ENCODE data around the gene STT3A. TPM values are rescaled to one million over a fixed set of nuclear protein-coding genes. Genes with fewer than 3 reads are reported as not detected.

STT3A gene
- total and polyA plus RNA-seq, 2 of the 13 experiments (the other 11 are each of a cell fraction or from before 2014, with no cell fraction given): 229 to 319 TPM

DNA sequence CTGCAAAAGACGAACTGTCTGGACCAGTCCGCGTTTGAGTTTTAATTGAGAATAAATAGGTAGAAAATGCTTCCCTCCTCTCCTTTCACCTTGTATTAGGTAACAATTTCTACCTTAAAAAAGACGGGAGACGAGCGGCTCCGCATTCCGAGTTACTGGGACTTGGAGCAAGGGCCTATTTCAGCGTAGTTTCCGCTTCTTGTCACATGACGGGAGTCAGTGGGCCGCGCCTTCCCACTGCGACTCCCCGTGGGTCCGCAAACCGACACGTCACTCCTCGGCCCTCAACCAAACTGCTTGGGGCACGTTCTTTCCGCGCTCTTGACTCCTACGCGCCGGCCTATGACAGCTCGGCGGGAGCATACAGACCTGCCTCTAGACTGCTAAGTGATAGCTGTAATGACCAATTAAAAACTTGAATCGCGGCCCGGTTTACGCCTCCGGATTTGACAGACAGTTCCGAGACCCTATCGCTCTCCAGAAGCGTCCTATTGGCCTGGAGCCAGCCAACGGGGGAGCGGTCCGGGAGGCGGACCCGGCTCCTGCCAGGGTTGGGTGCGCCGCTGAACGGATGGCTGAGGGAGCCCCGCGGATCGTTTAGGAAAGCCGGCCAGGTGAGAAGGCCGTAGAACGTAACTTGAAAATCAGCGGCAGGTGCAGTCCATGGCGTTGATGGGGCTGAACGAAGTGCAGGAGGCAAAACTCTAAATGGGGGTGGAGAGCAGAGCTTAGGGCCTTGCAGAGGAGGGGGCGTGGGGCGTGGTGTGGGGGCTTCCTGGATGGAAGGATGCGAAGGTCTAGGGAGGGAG, at the start of gene STT3A (continued):
- TF ChIP-seq, protein P1, sequence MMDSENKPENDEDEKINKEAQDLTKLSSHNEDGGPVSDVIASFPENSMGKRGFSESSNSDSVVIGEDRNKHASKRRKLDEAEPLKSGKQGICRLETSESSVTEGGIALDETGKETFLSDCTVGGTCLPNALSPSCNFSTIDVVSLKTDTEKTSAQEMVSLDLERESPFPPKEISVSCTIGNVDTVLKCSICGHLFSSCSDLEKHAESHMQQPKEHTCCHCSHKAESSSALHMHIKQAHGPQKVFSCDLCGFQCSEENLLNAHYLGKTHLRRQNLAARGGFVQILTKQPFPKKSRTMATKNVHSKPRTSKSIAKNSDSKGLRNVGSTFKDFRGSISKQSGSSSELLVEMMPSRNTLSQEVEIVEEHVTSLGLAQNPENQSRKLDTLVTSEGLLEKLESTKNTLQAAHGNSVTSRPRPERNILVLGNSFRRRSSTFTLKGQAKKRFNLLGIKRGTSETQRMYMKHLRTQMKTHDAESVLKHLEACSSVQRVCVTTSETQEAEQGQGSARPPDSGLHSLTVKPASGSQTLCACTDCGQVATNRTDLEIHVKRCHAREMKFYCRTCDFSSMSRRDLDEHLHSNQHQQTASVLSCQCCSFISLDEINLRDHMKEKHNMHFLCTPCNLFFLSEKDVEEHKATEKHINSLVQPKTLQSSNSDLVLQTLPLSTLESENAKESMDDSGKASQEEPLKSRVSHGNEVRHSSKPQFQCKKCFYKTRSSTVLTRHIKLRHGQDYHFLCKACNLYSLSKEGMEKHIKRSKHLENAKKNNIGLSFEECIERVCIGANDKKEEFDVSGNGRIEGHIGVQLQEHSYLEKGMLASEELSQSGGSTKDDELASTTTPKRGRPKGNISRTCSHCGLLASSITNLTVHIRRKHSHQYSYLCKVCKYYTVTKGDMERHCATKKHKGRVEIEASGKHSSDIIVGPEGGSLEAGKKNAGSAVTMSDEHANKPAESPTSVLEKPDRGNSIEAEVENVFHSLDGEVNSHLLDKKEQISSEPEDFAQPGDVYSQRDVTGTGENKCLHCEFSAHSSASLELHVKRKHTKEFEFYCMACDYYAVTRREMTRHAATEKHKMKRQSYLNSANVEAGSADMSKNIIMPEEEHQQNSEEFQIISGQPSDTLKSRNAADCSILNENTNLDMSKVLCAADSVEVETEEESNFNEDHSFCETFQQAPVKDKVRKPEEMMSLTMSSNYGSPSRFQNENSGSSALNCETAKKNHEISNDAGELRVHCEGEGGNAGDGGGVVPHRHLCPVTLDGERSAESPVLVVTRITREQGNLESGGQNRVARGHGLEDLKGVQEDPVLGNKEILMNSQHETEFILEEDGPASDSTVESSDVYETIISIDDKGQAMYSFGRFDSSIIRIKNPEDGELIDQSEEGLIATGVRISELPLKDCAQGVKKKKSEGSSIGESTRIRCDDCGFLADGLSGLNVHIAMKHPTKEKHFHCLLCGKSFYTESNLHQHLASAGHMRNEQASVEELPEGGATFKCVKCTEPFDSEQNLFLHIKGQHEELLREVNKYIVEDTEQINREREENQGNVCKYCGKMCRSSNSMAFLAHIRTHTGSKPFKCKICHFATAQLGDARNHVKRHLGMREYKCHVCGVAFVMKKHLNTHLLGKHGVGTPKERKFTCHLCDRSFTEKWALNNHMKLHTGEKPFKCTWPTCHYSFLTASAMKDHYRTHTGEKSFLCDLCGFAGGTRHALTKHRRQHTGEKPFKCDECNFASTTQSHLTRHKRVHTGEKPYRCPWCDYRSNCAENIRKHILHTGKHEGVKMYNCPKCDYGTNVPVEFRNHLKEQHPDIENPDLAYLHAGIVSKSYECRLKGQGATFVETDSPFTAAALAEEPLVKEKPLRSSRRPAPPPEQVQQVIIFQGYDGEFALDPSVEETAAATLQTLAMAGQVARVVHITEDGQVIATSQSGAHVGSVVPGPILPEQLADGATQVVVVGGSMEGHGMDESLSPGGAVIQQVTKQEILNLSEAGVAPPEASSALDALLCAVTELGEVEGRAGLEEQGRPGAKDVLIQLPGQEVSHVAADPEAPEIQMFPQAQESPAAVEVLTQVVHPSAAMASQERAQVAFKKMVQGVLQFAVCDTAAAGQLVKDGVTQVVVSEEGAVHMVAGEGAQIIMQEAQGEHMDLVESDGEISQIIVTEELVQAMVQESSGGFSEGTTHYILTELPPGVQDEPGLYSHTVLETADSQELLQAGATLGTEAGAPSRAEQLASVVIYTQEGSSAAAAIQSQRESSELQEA (CRISPR knock-in tag; IDR thresholded peaks at IDR 0.05; ENCODE audit: not compliant biosample characterization): no peak
- TF ChIP-seq, protein P2, sequence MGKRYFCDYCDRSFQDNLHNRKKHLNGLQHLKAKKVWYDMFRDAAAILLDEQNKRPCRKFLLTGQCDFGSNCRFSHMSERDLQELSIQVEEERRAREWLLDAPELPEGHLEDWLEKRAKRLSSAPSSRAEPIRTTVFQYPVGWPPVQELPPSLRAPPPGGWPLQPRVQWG (CRISPR knock-in tag; IDR thresholded peaks at IDR 0.05; ENCODE audit: borderline replicate concordance, low read depth): no peak
- no peak for TF ChIP-seq NFE2L2 (IDR thresholded peaks at IDR 0.05; ENCODE audit: low read length)
- no peak for TF ChIP-seq ZNF510 (CRISPR knock-in tag; IDR thresholded peaks at IDR 0.05; ENCODE audit: low read depth)
- no peak for TF ChIP-seq ZNF235 (CRISPR knock-in tag; IDR thresholded peaks at IDR 0.05; ENCODE audit: borderline replicate concordance)
- no peak for TF ChIP-seq ZNF616 (CRISPR knock-in tag; IDR thresholded peaks at IDR 0.05; ENCODE audit: low read depth)
- TF ChIP-seq ZZZ3 (CRISPR knock-in tag; IDR thresholded peaks at IDR 0.05; ENCODE audit: borderline replicate concordance): peak; percentile 39; the same call in 1 of the 2 replicates
- TF ChIP-seq ZKSCAN1 (IDR thresholded peaks at IDR 0.05; ENCODE audit: low read length): 0 out of 2 replicates have a peak, but pooled peaks have one; percentile 19
- no peak for TF ChIP-seq ZNF619 (CRISPR knock-in tag; IDR thresholded peaks at IDR 0.05)
- peak; percentile 98 for TF ChIP-seq XBP1 (CRISPR knock-in tag; IDR thresholded peaks at IDR 0.05)
- no peak for TF ChIP-seq ZNF264 (CRISPR knock-in tag; IDR thresholded peaks at IDR 0.05)
- peak; percentile 79; the same call in 1 of the 3 replicates for TF ChIP-seq MXI1 (IDR thresholded peaks at IDR 0.05; ENCODE audit: borderline replicate concordance, low read depth, low read length)
- TF ChIP-seq, protein P3, sequence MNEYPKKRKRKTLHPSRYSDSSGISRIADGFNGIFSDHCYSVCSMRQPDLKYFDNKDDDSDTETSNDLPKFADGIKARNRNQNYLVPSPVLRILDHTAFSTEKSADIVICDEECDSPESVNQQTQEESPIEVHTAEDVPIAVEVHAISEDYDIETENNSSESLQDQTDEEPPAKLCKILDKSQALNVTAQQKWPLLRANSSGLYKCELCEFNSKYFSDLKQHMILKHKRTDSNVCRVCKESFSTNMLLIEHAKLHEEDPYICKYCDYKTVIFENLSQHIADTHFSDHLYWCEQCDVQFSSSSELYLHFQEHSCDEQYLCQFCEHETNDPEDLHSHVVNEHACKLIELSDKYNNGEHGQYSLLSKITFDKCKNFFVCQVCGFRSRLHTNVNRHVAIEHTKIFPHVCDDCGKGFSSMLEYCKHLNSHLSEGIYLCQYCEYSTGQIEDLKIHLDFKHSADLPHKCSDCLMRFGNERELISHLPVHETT (CRISPR knock-in tag; conservative IDR thresholded peaks at IDR 0.05): no peak
- TF ChIP-seq SUZ12 (IDR thresholded peaks at IDR 0.05; ENCODE audit: low read depth, low read length): no peak
- TF ChIP-seq KDM6A (CRISPR knock-in tag; IDR thresholded peaks at IDR 0.05; ENCODE audit: low read depth): no peak
- no peak for TF ChIP-seq RORA (CRISPR knock-in tag; IDR thresholded peaks at IDR 0.05)
- TF ChIP-seq ZNF569 (CRISPR knock-in tag; IDR thresholded peaks at IDR 0.05; ENCODE audit: borderline replicate concordance): no peak
- TF ChIP-seq RFX3 (CRISPR knock-in tag; IDR thresholded peaks at IDR 0.05): no peak
